ENCODE measurements around the gene FRAS1. TPM values are rescaled to one million over a fixed set of nuclear protein-coding genes. Genes with fewer than 3 reads are reported as not detected.
"Not testable (repeated sequence)": the region's sequence is repeated elsewhere in the genome, so short reads cannot be mapped to it uniquely, and the experiment has no call there.

The FRAS1 gene
- total RNA-seq, 1 donor from 2014 or later, result 6.8 TPM

DNA sequence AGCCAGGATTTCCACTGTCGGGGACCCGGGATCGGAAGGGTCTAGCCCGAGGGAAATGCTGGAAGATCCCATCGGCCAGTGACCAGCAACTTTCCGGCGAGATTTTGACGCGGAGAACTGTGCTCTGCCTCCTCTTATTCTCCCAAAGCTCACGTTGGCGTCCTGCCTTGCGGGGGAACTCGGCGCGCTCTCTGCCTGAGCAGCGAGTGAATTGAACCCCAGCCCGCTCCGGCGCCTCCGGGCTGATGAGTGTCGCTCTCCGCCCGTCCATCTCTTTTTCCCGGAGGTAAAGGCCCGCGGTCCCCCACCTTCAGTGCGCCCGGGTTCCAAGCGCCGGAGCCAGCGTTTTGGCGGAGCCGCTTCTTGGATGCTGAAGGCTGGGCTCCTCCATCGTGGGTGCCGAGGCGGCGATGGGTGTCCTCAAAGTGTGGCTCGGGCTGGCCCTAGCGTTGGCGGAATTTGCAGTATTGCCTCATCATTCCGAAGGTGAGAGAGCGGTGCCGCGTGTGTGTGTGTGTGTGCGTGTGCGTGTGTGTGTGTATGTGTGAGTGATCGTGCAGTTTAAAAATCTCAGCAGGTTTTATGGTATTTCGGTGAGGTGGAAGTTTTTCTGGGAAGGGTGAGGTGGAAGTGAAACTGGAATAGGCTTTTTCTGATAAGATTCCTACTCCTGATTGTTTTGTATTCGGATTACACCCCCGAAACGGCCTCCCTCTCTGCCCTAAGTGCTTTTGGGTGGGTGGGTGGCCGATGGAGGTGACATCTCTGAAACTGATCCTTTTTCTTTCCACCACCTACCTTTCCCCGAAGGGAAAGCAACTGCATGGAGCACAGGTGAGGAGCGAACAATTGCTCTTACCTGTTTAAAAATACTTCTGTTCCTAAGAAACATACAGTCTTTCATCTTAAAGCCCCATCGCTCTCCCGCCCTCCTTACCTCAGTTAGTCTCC lies 752 bp downstream of the FRAS1 start:
- DNase-seq (ENCODE audit: low spot score), result peak; percentile 38

DNA sequence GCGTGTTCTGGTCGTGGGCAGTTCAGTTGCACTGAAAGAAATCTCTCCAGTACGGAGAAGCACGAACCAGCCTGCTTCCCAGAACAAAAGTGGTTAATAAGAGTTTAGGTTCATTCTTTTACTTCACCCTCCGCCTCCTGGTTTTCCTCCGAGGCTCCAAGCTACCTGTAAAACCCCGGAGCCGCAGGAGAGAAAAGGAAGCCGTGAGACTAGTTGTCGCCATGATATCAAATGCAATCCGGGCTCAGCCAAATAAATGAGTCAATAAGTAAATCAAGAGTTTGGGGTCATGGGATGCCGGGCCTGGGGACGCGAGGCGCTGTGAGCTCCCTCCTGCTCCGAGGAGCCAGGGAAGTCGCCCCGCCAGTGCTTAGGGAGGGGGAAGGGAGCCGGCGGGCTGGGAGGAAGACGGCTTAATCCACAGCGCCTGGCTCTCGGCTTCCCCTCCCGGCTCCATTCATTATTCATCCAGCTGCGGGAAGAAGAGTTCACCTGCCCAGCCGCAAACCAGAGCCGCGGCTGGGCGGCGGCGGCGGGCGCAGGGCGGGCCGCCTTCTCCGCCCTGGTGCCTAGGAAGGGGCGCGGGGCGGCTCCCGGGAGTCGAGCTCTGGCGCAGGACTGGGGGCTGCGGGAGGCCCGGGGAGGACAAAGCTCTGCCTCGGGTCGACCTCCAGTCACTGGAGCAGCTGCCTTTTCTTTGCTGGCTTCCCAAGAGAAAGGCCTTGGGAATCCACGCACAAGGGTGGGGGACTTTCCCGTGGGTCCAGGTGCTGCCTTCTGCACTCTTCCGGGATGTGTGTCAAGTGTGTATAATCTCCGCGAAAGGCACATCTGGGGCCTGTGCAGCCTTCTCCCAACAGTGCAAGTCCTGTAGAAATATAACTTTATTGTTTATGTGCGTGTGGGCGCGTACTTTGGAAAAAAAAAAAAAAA lies 1.7 kb downstream of the FRAS1 start:
- DNase-seq (ENCODE audit: low spot score), result peak; percentile 31

DNA sequence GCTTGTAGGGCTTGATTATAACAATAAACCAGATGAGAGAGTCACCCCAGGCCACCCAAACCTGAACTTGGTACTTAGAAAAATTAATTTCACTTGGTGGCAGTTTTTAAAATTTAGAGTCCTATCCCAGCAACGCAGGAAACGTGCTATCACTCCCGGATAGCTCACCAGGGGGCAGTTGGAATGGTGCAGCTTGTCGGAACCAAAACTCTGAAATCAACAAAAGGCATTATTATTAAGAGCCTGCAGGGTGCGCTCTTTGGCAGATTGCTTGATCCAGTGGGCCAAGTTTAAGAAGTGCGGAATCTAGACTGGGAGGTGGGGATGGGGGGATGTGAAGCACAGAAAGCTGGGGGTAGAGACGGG lies 2.4 kb downstream of the FRAS1 start:
- DNase-seq (ENCODE audit: low spot score), result peak; percentile 68

DNA sequence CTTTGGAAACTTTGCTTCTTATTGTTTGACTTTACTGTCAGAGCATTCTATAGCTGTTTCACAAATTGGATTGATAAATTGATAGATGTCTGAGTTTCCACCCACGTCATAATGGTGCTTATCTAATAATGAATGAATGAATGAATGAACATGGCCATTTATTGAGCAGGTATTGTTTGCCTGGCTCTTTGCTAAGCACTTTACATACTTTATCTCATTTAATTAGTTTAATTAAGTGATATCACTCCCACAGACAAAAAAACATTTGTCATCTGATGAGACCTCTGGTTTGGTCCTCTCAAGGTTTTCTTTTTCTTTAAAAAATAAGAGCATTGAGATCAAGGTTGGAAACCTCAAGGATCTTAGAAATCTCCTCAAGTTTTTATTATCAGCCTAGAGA lies 2.8 kb downstream of the FRAS1 start:
- no peak for DNase-seq (ENCODE audit: low spot score)

DNA sequence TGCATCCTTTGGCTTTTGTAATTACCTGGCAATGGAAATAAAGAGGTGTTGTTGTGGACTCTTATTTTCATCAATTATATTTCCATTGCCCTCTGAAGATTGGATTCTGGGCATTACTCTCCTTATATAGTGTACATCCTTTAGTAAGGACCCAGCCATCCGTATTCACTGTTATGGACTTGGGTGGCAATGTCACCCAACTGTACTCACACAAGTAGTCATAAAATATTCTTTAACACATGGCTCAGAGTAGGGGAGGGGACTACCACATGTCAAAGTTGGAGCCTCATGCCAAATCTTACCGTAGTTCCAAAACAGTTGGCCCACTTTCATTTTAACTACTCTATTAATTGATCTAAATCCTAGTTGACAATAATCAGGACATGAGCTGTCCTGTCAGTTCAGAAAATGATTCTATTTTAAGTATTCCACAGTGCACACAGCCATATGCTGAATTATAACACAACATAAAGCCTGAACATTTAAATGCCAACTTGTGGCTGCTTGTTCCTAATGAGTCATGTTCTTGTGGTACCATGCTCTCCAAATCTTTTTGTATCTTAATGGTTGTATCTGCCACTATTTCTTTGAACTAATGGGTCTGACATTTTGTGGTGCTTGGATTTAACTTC lies 4.9 kb downstream of the FRAS1 start:
- DNase-seq (ENCODE audit: low spot score), result no peak

DNA sequence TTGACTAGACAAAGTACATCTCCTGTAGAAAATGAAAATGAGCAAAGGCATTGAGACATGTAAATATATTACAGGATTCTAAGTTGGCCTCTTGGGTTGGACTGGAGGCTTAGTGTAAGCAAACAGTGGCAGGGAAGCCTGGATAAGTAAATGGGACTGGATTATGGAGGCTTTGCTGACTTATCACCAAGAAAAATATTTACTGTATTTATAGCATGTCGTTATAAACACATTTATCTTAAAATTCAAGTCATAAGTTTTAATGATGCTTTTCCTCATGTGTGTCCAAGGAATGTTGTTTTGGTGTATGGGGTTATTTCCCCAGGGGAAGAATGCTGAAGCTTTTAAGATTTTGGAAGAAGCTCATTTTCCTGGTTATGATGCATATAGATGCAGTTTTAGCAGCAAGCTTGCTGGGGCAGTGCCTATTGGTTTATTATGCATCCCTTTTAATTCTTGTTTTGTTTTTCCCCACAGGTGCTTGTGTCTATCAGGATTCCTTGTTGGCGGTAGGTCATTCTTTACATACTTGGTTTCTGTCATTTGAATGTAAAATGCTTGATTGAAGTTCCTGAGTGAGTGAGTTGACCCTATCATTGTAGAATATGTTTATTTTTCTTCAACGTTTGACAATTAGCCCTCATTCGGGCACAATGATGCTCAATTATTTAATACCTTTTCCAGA lies 8.5 kb downstream of the FRAS1 start:
- no peak for DNase-seq (ENCODE audit: low spot score)

DNA sequence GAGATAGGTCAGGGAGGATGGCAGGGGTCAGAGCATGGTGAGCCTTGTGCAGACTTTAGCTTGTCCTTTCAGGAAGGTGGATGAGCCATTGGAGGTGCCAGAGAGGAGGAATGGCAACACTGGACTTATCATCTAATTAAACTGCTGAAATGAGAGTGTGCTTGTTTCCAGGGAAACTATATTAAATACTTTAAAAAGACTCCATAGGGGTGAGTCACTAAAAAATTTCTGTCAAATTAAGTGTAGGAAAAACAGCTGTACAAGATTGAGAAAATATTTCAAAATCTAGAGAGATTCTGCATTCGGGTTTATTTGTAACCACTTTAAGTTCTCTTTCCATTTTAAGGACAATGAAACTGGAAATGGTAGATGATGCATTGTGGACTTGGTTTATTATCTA lies 11.4 kb downstream of the FRAS1 start:
- no peak for DNase-seq (ENCODE audit: low spot score)

DNA sequence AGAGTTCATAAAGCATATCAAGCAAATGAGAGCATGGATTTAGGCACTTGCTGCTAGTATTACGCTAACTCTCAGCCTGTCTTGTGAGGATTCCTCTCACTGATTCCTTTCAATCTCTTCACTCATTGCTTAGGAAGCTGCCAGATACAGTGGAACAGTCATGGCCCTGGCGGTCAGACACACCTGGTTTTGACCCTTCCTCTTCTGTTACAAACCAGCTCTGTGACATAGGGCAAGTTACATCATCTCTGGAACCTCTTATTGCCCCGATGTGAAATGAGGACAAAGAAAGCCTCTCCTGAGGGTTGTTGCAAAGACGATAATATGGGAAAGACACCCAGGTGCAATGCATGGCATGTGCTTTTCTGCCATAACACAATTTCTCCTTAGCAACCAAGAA lies 12.2 kb downstream of the FRAS1 start:
- DNase-seq (ENCODE audit: low spot score), result no peak

DNA sequence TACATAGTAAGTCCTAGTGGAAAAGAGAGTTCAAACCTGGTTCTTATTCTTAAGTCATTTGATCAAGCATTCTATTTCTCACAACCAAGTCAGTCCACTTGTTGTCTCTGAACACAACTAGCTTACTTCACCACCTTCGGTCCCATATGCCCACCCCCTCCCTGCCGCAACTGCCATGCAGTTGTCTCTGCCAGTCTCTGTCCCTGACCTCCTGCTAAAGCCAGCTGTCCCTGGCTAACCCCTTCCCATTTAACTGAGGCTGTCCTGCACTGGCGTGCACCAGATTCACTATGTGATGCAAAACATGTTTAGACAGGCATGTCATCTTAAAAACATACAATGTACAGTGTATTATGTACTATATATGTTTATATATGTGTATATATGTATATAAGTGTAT lies 12.7 kb downstream of the FRAS1 start:
- DNase-seq (ENCODE audit: low spot score), result no peak

DNA sequence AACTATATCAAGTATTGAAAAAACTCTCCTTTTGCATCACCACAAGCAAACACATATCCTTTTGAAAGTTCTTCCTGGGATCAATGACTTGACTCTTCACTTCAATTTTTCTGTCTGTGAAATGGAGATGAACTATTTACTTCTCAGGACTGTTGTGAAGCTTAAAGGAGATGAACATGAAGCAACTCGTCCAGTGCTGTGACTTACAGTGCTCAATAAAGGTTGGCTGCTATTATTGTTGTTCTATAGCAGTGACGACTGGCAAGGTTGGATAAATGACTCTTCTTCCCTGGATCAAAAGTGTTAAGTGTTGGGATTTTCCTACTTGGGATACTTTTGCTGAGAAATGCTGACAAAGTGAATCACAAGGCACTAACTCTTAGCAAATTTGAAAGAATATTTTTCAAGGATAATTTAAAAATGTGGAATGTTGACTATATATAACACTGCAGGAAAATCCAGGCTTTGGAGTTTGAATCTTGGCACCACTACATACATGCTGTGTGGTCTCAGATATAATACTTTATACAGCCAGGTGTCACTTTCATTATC lies 13.7 kb downstream of the FRAS1 start:
- no peak for DNase-seq (ENCODE audit: low spot score)

DNA sequence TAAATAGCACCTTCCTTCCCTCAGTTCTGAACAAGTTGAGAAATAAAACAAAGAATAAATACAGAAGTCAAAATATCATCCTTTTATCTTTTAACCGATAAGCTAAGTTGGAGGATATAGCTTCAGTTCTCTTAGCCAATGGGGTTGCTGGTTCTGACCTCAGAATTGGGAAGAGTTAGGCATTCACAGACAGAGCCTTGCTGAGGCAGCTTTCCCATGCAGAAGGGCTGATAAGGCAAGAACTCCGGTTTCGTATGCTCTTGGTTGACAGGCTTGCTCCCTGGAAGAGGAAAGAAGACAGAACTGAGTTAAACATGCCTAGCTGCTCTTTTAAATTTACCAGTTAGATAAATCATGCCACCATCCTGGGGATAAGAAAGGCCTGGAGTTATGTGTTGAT lies 17.6 kb downstream of the FRAS1 start:
- DNase-seq (ENCODE audit: low spot score), result no peak

DNA sequence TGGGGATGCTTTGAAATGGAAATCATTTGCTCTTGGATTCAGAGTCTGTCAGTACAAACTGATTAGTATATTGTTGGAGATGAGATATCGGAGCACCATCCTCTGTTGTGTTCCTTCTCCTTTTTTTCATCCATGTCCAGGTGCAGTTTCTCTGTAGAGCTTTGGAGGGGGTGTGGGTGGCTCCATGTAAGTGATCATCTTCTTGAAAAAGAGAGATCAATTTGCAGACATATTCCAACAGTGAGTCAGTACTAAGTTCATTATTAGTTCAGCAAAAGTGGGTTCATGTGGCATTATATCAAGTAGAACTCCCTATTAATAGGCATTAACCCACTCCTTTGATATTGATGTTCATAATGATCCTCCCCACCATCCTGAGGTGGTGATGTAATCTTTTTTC lies 18.9 kb downstream of the FRAS1 start:
- no peak for DNase-seq (ENCODE audit: low spot score)

DNA sequence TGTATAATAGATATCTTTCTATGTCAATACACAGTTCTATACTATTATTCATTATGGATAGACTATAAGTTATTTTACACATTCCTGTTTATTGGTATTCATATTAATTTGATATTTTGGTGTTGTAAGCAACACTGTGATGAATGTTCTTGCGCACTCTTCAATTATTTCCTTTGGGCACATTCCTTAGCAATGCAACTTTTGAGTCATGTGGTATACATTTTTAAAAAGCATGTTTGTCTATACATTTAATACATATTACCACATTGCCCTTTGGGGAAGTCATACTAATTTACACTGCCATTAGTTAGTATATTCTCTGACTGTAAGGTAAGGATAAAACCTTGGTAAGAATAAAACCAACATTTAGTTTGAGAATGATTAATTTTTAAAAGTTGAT lies 21.0 kb downstream of the FRAS1 start:
- DNase-seq (ENCODE audit: low spot score), result no peak

DNA sequence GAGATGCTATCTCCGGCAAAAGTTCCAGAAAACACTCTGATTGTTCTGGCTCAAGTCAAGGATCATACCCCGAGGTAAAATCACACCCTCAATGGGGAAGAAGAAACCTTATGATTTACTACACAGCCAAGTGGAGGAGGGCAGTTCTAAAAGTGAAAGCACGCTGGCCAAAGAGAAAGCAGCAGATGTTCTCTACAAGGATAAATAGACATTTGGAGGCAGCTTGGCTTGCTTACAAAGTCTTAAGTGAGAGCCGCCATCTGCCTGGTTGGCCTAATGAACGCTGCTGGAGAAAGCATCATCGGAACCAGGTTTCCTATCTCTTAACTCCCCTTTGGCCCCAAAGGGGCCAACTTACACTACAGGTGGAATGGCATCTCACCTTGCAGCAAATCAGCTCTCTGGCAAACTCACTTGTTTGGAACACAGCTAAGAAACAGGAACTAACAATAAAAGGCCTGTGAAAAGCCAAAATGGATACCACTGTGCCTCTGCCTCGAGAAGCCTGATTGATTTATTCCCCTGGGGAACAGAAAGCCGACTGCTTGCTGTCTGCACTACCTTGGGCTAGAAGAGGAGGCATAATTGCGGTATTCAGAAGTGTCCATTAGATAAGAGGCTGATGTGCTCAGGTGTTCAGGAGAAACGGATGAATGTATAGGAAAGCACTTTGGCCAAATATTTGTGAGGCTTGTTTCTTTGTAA lies 22.8 kb downstream of the FRAS1 start:
- DNase-seq (ENCODE audit: low spot score), result no peak

DNA sequence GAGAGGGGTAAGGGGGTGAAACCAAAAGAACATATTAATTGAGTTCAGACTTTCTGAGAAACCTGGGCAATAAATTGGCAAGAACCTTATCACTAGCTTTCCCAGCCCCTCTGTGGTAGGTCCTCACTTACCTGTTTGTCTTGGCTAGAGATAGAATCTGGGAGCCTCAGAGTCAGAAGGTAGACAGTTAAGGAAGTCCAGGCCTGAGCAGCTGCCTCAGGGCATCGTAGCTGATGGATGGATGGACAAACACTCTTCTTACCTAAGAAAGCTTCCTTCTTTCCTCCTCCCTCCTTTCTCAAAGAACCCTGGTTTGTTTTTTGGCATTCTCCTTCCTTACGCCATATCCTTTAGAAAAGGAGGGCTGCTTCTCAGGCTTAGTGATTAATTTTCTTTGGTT lies 24.4 kb downstream of the FRAS1 start:
- DNase-seq (ENCODE audit: low spot score), result no peak

DNA sequence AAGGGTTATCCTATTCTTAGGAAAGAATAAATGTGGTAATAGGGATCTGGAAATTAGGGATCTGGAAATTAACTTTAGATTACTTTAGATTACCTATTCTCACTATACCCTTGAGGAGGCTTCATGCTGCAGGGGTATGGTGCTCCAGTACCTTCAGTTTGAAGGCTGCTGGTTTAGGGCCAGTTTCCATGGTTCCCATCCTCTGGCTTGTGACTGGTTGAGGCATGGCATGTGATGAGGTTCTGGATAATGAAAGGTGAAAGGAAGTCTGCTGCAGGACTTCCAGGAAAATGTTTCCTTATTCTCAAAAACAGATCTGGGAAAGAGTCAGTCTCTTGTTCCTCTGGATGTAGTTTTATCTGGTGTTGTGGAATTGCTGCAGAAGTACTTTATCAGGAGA lies 25.9 kb downstream of the FRAS1 start:
- no peak for DNase-seq (ENCODE audit: low spot score)

DNA sequence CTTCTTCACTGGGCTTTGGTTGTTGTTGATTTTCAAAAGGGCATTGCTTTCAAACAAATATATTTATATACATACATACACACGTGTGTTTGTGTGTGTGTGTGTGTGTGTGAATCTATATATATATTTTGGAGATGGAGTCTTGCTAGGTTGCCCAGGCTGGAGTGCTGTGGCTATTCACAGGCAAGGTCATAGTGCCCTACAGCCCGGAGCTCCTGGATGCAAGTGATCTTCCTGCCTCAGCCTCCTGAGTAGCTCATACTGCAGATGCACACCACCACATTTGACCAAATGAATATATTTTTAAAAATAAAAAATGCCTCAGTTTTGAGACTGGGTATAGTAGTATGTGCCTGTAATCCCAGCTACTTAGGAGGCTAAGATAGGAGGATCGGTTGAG lies 34.4 kb downstream of the FRAS1 start:
- no peak for DNase-seq (ENCODE audit: low spot score)

DNA sequence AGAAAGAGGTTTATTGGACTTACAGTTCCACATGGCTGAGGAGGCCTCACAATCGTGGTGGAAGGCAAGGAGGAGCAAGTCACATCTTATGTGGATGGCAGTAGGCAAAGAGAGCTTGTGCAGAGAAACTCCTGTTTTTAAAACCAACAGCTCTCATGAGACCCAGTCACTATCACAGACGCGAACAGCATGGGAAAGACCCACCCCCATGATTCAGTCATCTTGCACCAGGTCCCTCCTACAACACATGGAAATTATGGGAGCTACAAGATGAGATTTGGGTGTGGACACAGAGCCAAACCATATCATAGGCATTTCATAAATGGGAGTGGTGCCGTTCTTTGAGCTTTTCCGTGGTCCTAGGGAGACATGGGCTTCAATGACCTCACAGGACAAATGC lies 35.2 kb downstream of the FRAS1 start:
- DNase-seq (ENCODE audit: low spot score), result not testable (repeated sequence)

DNA sequence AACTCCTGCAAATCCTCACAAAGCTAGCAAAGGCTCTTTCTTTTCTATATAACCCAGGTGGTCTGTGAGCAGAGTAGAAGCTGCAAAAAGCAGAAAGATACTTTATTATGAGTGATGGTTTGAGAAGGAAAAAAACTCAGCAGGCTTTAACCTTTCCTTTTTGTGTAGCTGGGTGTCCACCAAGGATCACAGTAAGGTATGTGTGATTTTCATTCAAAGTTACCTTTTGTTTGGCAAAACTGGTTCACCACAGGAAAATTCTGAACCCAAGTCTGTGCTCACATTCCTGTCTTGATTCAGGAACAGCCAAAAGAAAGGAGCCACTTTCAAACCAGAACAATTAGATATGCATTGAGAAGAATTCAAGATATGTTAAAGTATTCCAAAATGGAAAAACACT lies 35.7 kb downstream of the FRAS1 start:
- no peak for DNase-seq (ENCODE audit: low spot score)

DNA sequence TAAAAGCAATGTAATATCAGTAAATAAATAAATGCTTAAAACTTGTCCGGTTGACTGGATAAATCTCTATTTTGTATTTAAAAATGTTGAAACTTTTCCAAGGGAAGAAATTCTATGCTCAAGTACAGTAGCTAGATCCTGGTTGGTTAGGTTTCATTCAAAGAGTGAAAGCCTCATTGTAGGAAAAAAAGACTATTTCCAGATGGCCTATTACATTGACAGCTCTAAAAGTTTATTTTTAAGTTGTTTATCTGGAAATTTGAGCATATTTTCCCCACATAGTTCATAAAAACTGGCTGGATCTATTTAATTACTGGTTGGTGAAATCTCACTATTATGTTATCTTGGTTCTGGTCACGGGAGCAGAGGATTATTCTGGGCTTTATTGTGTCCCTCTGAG lies 38.0 kb downstream of the FRAS1 start:
- no peak for DNase-seq (ENCODE audit: low spot score)

DNA sequence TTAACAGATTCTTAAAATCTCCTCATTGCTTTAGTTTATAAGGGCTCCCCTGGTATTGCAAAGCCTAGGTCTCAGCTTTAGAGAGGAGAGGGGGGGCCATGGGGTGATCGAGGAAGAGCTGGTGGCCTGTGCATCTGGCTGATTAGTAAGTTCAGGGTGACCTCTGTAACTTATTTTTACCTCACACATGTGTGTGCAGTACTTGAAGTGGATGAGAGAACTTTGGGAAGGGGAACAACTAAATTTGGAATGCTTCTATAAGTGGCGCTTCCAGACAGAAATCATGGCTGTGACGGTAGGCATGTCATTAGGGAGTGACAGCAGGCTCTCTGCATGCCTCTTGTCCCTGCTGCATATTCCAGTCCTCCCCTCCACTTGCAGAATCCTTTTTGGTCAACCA lies 41.9 kb downstream of the FRAS1 start:
- DNase-seq (ENCODE audit: low spot score), result no peak

Measured in mucosa of gallbladder (tissue), 1 donor.